GDM1 (cell line): ENCODE results near the gene SARS1.
A peak's percentile ranks its signal among the peaks of the same experiment; 100 is the strongest.
"Not testable (repeated sequence)": the region's sequence is repeated elsewhere in the genome, so short reads cannot be mapped to it uniquely, and the experiment has no call there.

ENCODE experiments used
- DNase-seq: peaks from one replicate; lab custom pipeline; 2025; lab: John Stamatoyannopoulos, UW

Gene SARS1, protein sequence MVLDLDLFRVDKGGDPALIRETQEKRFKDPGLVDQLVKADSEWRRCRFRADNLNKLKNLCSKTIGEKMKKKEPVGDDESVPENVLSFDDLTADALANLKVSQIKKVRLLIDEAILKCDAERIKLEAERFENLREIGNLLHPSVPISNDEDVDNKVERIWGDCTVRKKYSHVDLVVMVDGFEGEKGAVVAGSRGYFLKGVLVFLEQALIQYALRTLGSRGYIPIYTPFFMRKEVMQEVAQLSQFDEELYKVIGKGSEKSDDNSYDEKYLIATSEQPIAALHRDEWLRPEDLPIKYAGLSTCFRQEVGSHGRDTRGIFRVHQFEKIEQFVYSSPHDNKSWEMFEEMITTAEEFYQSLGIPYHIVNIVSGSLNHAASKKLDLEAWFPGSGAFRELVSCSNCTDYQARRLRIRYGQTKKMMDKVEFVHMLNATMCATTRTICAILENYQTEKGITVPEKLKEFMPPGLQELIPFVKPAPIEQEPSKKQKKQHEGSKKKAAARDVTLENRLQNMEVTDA

DNA sequence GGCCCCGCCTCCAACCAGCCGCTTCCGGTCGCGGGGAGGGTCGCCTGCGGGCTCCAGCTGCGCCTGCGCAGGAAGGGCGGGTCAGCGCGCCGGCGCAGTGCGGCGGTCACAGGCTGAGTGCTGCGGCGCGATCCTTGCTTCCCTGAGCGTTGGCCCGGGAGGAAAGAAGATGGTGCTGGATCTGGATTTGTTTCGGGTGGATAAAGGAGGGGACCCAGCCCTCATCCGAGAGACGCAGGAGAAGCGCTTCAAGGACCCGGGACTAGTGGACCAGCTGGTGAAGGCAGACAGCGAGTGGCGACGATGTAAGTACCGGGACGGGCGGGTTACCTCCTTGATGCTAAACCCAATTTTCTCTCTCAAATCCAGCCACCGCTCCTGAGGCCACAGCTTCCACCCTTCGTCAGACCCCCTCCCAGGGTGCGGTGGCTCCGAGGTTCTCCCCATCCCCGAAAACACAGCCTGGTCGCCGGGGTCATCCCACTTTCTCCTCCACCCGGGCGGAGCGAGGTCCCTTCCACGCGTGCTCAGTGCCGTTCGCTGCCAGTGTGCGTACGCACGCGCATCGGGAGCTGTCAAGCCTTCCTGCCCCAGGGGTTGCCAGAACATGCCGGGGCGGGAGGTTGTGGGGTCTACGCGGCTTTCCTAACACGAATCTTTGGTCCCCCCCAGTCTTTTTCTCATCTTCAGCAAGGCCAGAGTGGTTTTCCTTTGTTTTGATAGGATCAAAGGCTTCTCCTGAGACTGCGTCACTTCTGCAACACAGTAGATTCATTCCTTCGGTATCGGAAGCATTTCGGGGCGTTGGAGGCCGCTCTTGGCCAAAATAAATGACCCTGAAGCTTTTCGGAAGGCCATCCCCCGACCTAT is at the start of gene SARS1:
Gene SARS1 (plus strand): TSS at position 95 of the 870 bp plus-strand sequence. CDS start 75 bp downstream, at position 170.
- peak; percentile 80 for DNase-seq

DNA sequence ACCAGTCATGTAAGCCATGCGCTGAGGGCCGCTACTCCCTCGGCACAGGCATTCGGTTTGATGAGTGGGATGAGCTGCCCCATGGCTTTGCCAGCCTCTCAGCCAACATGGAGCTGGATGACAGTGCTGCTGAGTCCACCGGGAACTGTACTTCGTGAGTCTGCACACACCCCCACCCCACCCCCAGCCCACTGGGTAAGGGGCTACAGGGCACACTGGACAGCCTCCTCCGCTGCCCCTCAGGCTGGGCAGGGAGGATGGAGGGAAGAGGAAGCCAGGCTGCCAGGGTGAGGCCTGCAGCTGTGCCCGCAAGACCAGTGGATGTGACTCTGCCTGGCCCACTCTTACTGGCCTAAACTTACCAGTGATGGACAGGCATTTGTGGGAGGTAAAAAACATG is 49.2 kb upstream of the SARS1 start:
- no peak for DNase-seq

DNA sequence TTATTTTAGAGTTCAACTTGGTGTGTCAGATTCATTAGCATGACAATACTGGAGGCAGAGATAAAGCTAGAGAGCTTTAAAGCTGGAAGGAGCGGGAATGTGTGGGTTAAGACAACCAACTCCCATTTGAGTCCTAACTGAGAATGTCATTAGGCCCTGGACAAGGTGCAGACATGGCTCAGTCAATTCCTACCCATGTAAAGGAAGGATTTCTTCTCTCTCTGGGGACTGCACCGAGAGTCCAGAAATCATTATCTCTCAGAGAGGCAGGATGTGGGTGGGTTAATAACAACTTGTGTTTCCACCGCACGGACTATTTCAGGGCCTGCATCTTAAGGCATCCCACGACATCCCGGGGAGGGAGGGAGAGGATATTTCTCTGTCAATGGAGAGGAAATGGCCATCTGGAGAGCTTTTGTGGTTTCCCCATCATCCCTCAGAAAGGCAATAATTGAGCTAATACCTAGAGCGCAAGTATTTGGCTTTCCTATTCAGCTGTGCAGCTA is 46.7 kb upstream of the SARS1 start:
- no peak for DNase-seq

DNA sequence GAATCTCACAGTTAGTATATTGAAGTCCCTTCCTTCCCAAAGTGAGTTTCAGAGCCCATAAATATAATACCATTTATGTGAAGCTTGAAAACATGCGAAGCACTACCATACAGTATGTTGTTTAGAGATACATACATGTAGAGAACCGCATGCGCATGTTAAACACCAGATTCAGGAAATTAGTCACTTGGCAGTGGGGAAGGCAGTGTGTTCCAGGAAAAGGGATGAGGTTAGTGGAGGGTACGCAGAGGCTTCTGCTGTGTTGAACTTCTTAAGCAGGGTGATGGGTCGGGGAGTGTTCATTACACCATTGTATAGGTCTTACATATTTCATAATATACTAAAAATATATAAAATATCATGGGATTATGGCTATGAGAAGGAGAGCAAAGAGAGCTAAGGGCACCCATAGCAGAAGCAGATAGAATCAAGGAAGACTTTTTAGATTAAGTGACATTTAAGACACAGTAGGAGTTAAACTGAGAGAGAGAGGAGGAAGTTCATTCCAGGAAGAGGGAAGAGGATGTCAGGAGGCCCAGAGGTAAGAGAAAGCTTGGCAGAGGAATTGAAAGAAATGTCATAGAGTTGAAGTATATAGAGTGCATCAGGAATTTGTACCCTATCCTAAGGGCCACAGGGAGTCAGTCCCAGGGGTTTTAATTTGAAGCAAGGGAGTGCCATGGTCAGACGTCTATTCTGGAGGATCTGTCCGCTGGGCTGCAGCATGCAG is 43.5 kb upstream of the SARS1 start:
- no peak for DNase-seq

DNA sequence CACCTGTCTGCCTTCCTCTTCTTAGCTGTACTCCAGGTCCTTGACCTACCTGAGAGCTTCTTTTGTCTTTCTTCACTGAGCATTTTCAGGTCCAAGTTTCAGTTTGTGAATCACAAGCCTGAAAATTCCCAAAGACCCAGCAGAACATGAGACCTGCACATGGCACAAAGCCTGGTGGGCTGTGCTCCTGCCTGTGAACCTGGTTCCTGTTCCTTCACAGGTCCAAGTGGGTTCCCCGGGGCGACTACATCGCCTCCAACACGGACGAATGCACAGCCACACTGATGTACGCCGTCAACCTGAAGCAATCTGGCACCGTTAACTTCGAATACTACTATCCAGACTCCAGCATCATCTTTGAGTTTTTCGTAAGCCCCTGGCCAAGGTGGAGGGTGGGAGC is 42.1 kb upstream of the SARS1 start:
- DNase-seq: no peak

DNA sequence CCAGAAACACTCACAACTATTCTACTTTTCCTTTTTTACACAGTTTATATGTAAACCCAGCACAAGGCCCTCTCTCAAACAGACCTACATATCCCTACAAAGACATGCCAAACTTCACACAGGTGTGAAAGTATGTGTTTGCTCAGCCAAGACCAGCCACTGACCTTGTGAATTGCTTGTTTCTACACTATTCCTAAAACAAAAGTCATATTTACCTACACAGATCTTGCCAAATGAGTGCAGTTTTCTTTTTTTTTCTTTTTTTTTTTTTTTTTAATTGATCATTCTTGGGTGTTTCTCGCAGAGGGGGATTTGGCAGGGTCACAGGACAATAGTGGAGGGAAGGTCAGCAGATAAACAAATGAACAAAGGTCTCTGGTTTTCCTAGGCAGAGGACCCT is 37.4 kb upstream of the SARS1 start:
- DNase-seq: not testable (repeated sequence)

DNA sequence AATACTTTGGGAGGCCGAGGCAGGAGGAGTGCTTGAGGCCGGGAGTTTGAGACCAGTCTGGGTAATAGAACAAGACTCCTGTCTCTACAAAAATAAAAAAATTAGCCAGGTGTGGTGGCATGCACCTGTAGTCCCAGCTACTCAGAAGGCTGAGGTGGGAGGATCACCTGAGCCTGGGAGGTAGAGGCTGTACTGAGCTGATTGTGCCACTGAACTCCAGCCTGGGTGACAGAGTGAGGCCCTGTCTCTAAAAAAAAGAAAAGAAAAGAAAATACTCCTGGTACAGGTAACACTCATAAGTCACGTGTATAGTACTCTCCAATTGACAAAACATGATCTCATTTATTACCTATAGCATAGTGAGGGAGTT is 33.0 kb upstream of the SARS1 start:
- not testable (repeated sequence) for DNase-seq

DNA sequence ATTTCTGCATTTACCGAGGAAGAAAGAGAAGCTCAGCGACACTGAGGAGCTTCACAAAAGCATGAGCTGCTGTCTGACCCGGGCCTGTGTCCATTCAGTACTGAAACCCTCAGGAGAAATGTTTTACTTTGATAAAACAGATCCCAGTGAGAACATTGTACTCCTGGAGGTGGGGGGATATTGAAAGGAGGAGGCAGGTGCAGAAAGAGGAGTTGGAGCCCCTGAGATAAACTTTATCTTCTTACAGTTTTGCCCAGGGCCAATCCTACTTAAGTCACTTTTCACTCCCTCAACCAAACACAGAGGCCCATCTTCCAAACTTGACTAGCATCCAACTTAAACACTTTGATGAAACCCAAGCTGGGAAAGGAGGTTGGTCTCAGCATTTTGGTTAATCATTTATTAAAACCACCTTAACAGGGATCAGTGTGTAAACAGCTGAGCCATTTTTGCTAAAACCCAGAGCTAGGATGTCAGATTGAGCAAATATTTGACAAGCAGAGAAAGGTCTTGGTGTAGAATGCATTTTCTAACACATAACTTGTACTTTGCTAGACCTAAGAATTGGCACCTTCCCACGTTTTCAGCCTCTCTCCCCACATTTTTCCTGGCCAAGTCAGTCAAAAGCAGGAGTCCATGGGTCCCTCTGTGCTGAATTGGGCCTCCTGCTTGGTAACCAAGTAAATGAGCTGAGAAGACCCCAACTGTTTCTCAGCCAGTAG is 32.5 kb upstream of the SARS1 start:
- DNase-seq: no peak

DNA sequence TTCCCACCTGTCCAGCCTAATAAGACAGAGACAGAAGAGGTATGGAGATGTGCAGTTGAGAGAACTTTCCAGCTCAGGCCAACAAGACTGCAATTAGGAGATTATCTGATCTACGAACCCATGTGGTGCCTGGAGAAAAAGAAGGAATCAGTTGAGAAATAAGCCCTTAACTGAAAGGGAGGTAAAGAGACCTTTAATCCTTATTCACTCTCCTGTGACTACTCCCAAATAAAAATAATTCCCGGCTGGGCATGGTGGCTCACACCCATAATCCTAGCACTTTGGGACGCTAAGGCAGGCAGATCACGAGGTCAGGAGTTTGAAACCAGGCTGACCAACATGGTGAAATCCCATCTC is 31.9 kb upstream of the SARS1 start:
- no peak for DNase-seq

DNA sequence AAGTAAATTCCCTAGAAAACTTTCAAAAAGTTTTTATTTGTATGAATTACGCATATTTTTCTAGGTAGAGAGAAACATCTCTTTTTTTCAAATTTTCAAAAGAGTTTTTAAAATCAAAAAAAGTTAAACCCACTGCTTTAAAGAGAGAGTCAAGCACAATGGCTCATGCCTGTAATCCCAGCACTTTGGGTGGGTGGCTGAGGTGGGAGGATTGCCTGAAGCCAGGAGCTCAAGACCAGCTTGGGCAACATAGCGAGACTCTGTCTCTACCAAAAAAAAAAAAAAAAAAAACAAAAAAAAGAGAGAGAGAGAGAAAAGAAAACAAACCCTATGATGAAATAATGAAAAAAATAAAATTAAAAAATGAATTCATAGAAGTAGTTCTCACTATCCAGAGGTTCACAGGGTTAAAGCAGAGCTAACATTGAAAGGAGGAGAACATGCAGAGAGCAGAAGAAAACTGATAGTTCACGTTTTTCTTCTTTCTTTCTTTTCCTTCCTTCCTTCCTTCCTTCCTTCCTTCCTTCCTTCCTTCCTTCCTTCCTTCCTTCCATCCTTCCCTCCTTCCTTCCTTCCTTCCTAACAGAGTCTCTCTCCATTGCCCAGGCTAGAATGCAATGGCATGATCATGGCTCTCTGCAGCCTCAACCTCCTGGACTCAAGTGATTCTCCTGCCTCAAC is 30.5 kb upstream of the SARS1 start:
- no peak for DNase-seq

DNA sequence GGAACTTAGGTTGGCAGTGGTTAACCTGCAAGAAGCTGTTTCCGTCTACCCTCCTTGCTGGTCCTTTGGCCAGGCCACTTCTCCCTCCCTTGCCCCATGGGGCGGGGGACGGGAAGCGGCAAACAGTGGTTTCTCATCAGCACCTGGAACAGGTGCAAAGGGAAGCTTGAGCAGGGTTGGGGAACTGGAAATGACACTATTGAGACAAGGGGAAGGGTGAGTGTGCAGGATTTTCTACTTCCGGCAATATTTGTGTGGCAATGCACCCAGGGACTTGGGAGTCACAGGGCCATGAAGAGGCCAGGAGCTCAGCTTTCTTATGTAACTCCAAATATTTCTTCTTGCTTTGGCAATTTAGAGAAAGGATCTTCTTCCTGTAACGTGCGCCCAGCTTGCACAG is 29.0 kb upstream of the SARS1 start:
- no peak for DNase-seq

DNA sequence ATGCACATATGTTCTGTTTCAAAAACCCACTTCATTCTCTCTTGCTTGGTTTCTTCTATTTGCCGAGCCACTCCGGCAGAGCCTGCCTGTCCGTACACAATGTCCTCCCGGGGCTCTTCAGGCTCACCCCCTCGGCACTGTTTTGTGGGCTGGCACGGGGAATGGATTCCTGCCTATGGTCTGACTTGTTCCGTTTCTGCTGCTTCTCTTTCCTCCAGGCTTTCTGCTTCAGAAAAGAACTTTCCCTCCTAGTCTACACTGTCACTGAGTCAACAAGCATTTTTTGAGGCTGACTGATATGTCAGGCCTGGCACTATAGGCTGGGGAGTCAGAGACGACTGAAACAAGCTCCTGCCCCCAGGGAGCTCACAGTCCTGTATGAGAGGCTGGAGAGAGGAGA is 28.4 kb upstream of the SARS1 start:
- no peak for DNase-seq

DNA sequence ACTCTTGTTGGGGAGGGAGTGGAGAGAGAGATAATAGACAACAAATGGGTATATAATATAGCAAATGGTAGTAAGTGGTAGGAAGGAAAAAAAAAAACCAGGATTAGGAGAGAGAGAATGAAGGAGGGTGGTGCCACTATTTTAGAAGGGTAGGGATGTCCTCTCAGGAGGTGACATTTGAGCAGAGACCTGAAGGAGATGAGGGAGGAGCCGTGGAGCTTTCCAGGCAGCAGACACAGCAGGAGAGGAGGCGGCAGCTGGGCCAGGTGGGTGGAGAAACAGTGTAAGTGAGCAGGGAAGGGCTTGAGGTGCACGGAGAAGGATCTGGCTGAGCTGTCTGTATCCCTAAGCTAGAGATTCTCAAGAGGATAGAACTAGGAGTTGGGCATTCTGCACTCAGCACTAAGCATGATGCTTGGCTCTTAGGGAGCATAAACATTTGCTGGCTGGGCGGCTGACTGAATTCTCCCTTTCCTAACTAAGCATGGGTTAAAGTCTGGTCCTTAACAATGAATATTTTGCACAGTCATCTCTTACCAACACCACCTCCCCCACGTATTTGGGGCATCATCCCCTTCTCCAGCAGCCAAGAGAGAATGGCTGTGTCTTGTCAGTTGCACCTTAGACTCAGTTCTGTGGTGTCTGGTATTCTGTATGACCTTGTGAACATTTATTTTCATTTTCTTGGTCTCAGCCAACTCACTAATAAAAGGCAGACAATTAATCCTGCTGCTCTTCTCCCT is 27.6 kb upstream of the SARS1 start:
- DNase-seq: no peak

DNA sequence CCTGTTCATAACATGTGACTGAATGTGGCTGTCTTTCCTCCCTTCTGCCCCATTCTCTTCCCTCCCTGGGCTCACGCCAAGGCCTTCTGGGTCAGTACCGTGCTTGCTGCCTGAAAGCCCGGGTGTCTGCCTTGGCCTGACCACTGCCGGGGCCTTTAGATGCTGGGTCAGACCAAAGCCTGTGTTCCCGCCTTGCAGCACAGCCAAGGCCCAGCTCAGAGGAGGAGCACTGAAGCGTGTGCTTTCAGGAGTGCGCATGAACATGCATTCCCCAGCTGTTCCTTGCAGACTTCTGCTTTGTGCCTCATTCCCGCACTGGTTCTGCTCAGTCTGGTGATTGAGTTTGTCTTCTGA is 27.0 kb upstream of the SARS1 start:
- no peak for DNase-seq

DNA sequence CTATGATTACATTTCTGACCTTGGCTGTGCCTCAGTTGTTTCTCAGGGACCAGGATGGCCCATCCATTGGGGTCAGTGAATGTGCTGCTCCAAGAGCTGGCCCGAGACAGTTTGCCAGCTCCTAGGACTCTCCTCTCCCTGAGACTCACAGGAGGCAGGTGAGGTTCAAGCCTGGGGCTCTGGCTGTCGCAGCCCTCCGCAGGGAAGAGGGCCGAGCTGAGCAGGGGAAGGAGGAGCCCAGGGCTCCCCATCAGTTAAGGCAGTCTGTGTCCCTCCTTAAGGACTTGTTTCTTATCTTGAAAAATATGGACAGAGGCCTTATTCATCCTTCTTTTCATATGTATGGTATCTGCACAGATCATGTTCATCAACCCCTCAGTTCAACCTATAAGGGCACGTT is 26.6 kb upstream of the SARS1 start:
- no peak for DNase-seq

DNA sequence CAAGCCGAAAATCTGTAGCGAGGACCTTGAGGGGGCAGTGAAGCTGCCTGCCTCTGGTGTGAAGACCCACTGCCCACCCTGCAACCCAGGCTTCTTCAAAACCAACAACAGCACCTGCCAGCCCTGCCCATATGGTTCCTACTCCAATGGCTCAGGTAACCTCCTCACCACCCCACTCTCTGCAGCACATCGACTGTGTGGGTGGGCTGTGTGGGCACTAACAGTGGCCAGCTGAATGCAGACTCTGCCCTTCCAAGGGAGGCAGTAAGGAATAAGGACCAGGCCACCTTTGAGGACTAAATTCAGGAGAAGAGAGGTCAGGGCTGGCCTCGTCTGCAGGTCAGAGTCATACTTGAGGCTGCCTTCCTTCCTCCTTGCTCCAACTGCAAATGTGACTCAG is 25.5 kb upstream of the SARS1 start:
- no peak for DNase-seq

DNA sequence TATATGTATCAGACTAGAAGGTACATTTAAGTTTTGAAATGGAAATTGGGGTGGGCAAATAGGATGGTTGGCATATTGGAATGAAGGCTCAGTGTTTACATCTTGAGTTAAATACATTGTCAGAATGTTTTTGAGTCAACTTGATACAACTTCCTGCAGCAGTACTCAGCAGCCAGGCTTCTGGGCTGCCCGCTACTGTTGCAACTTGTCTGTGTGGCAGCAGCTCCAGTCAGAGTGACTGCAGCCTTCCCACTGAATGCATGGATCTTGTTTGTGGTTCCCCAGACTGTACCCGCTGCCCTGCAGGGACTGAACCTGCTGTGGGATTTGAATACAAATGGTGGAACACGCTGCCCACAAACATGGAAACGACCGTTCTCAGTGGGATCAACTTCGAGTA is 24.9 kb upstream of the SARS1 start:
- no peak for DNase-seq

DNA sequence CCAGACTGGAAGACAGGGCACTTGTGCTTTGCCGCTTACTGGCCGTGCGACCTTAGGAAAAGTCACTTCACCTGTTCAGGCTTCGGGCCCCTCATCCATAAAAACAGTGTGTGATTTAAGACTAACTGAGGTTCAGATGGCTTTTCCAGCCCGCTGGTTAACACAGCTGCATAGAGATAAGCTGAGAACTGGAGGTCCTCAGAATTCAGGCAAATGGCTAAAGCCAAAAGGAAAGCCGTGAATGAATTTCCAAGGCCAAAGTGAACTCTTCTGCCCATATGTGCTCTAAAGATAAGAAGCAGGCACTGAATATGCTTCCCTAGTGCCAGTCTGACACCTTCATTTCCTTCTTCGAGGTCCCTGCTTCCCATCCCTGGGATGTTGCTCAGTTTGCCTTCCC is 23.5 kb upstream of the SARS1 start:
- no peak for DNase-seq

DNA sequence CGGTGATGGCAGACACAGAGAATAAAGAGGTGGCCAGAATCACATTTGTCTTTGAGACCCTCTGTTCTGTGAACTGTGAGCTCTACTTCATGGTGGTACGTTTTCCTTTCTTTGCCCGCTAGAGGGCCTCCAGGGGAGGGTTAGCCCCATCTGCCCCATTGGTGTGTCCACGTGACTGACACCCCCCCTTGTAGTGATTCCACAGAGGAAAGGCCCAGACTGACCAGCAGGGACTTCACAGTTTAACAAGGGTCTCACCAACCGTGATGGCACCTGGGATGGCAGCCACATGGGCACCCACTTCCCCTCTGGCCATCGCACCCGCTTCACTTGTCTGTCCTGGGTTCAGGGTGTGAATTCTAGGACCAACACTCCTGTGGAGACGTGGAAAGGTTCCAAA is 22.3 kb upstream of the SARS1 start:
- DNase-seq: no peak

DNA sequence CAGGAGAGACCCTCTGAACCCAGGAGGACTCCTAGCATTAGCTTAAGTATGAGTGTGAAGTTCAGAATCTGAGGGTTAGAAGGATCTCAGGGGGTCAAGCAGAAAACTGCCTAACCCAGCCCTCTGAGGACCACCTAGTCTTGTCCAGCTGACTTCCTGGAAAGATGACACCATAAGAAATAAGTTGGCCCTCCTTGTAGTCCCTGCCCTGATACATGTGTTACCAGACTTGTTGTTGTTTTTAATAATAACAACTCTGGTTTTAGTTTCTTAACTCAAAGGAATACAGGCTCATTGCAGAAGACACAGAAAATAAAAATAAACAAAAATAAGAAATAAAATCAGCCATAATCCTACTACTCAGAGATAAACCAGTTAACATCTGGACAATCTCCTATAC is 21.8 kb upstream of the SARS1 start:
- DNase-seq: no peak
